SH-SY5Y (cell line): ENCODE data around the gene PRKRIP1.

ENCODE experiments used
- GATA2 ChIP-seq: IDR thresholded peaks from 2 replicates; pipeline ENCODE4 v1.6.1; 2011; ENCODE audit warnings: mild to moderate bottlenecking, low read depth, low read length
- GATA3 ChIP-seq: IDR thresholded peaks from 2 replicates; pipeline ENCODE4 v1.6.1; 2011; ENCODE audit warnings: low read depth, mild to moderate bottlenecking, low read length, moderate library complexity

DNA sequence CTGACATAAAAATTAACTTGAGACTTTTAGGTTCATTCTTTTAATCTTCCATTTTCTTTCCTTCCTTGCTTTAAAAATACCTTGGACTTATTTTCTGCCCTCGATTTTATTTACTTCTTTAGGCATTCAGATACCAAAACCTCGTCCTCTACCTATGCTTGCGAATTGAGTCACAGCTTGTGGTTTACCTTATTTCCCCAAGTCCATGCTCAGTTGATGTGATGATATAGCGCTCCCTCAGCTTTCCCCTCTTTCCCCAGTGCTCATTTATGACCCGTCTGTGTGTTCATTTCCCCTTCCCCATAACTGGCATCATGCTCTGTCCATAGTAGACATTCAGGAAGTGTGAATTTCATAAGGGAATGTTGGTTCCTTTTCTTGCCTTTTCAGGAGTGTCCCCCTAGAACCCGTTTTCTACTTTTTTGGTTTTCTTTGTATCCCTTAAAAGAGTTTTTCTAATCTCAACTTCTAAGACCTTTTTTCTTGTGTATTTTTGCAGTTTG is 19.1 kb upstream of the PRKRIP1 start:
- TF ChIP-seq GATA2 (no peak), GATA3 (no peak)
